ENCODE data around the gene OMA1.

DNA sequence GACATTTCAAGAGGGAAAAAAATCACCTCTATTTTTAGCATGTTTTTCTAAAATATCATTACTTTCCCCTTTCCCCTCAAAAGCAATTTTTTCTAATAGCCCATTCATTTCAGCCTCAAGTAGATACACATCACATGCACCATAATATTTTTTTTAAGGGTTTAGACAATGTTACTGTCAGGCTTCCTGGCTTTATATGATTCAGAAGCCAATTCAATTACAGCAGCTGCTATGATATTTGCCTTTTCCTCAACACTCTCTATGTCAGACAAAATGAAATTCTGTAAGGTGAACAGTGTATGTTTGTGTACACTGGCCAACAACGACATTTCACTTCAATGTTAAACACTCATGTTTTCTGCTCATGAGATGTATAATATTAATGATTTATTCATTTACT lies 46.5 kb downstream of the OMA1 start:
- TF ChIP-seq, protein P1, sequence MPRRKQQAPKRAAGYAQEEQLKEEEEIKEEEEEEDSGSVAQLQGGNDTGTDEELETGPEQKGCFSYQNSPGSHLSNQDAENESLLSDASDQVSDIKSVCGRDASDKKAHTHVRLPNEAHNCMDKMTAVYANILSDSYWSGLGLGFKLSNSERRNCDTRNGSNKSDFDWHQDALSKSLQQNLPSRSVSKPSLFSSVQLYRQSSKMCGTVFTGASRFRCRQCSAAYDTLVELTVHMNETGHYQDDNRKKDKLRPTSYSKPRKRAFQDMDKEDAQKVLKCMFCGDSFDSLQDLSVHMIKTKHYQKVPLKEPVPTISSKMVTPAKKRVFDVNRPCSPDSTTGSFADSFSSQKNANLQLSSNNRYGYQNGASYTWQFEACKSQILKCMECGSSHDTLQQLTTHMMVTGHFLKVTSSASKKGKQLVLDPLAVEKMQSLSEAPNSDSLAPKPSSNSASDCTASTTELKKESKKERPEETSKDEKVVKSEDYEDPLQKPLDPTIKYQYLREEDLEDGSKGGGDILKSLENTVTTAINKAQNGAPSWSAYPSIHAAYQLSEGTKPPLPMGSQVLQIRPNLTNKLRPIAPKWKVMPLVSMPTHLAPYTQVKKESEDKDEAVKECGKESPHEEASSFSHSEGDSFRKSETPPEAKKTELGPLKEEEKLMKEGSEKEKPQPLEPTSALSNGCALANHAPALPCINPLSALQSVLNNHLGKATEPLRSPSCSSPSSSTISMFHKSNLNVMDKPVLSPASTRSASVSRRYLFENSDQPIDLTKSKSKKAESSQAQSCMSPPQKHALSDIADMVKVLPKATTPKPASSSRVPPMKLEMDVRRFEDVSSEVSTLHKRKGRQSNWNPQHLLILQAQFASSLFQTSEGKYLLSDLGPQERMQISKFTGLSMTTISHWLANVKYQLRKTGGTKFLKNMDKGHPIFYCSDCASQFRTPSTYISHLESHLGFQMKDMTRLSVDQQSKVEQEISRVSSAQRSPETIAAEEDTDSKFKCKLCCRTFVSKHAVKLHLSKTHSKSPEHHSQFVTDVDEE (CRISPR knock-in tag; IDR thresholded peaks at IDR 0.05), result no peak
- no peak for TF ChIP-seq ISL1 (CRISPR knock-in tag; IDR thresholded peaks at IDR 0.05)
